GM21360 (cell line): ENCODE results near the gene ZNF273.
"Not testable (repeated sequence)": the region's sequence is repeated elsewhere in the genome, so short reads cannot be mapped to it uniquely, and the experiment has no call there.

ENCODE experiments used
- ATAC-seq: cut with Tn5 transposase; IDR thresholded peaks from one replicate; pipeline ENCODE4 v1.9.1; 2021; ENCODE audit warnings: mild to moderate bottlenecking, moderate library complexity; ENCODE audit not compliant: unreplicated experiment

Gene ZNF273

GRCh38 chr7:64888901-64889685, 14.0 kb upstream of the ZNF273 start:
- no peak for ATAC-seq

- ATAC-seq = no peak
Measured at GRCh38 chr7:64889686-64890162, 13.3 kb upstream of the ZNF273 start.

DNA sequence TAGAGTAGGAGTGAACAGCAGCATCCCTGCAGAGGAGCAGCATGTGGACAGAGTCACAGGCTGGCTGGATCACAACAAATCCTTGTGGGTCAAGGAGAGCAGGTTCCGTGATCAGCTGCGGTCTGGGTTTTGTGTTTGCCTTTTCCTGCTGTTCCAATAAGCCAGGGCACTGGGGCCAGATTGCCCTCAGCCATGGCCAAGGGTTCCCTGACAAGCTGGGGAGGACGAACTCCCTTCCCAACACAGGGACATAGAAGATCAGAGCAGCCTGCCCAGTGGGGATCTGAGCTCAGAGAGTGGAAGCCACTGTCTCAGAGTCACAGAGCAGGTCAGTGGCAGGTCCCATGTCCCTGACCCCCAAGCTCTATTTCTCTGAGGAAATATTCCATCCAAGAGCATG, 12.8 kb upstream of the ZNF273 start:
- ATAC-seq = not testable (repeated sequence)

DNA sequence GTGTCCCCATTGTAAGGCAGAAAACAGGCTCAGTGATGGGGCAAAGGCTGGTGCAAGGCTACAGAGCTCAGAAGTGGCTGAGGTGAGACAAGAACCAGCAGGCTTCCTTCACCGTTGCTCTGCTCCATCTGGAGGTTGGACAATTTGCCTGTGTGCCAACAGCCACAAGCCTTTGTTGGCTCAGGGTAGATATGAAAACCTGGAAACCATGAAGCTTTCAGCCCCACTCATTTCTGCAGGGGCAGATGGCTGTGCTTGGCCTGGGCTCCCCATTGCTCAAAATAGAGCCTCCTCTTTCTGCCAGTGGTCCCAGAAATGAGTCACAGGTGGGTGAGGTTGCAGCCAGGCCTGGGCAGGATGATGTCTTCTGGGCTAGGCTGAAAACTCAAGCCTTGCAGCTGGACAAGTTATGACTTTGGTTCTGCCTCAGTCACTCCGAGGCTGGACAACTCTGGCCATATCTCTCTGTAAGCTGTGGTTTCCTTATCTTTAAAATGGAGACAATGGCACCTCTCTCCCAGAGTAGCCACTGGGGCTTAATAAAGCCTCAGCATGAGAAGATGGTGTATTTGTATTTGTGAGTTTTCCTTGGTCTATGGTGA, 12.2 kb upstream of the ZNF273 start:
- no peak for ATAC-seq

DNA sequence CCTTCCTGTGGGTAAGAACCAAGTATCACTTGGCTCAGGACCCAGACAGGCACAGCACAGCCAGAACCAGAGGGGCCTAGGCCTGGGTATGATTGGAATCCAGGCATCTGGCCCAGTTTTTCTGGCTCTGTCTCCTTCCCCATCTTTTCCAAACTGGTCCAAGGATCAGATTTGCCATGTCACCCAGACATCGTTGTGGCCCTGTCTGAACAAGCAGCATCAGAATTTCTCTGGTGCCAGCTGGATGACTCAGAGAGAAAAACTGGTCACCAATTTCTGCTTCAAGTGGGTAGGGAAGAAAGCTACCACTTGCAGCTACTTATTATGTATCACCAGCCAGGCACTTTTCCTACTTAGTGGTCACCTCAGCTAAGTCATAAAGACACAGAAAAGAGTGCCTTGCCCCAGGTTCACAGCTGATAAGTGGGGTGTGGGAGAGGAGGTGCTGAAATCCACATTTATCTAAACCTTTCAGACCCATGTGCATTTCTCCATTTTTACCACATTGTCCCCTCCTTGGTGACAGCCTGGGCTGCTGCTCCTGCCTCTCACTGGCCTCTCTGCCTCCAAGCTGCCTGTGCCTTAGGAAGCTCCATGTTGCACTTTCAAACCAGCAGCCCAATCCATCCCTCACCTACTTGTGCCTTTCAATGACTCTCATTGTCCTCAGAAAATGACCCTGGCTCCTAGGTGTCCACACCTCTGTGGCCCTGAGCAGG, 11.6 kb upstream of the ZNF273 start:
- not testable (repeated sequence) for ATAC-seq

DNA sequence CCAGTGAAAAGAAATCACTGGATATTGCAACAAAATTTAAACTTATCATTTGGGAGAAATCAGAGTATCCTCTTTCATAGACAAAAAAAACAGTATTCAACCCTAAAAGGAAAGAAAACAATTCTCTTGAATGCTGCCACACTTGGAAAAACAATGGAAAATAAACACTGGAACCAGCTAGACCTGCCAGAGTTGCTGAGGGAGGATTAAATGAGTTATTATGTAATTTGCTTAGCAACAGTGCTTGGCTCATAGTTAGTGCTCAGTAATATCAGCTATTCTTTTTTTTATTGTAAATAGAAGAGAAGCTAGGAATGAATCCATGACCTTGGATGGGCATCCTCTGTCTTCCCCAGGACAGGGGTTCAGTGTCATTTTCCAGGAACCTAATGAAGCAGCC, 11.0 kb upstream of the ZNF273 start:
- no peak for ATAC-seq

GRCh38 chr7:64892666-64893309, 10.3 kb upstream of the ZNF273 start:
- ATAC-seq = no peak

GRCh38 chr7:64893401-64893800, 9.7 kb upstream of the ZNF273 start:
- ATAC-seq = no peak

GRCh38 chr7:64902461-64902805, 640 bp upstream of the ZNF273 start:
- not testable (repeated sequence) for ATAC-seq

DNA sequence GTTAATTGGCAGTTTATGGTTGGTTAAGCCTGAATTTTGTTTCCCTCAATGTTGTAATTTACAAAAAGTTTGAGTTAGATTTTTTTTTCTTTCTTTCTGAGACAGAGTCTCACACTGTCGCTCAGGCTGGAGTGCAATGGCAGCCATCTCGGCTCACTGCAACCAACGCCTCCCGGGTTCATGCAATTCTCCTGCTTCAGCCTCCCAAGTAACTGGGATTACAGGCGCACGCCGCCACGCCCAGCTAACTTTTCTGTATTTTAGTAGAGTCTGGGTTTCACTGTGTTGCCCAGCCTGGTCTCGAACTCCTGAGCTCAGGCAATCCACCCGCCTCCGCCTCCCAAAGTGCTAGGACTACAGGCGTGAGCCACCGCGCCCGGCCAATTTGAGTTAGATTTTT, 935 bp downstream of the ZNF273 start:
- ATAC-seq = no peak

DNA sequence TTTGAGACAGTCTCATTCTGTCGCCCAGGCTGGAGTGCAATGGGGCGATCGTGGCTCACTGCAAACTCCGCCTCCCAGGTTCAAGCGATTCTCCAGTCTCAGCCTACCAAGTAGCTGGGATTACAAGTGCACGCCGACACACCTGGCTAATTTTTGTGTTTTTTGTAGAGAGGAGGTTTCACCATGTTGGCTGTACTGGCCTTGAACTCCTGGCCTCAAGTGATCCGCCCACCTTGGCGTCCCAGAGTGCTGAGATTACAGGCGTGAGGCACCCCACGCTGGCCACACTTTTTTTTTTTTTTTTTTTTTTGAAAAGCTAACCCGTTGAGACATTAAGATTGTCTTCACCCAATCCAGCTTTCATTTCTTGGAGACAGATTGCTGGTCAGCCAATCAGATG, 2.1 kb downstream of the ZNF273 start:
- no peak for ATAC-seq

DNA sequence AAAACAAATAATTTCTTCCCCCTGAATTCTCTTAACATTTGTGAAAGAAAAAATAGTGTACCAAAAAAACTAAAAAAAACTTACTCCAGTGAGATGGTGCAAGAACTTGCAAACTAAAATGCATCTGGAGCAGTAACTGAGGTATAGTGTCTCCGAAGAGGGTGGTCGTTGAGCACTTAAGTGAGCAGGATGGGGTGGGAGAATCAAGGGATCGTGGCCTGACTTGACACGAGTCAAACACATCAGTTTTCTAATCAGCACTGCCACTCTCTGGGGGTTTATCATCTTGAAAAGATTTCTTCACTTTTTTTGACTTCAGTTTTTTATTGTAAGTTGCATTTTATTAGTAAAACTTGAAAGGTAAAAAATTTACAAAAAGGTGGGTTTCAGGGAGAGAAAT, 2.5 kb downstream of the ZNF273 start:
- ATAC-seq = no peak

GRCh38 chr7:64907641-64908326, 4.7 kb downstream of the ZNF273 start:
- no peak for ATAC-seq

GRCh38 chr7:64908358-64908757, 5.3 kb downstream of the ZNF273 start:
- no peak for ATAC-seq

DNA sequence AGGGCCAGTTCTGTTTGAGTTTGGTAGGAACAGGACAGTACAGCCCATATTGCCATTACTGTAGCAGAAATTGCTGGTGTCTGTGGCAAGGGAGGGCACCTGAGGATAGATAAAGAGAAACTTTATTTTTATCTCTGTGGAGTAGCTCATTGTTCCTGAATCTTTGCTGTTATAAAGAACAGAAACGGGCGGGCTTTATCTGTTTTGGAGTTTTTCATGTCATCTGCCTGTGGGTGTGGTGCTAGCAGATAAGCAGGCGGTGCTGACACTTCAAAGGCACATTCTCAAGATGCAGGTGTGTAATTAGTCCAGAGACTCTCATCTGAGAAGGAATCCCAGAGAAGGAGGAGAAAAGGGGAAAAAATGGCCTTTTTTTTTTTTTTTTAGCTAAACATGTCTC, 11.5 kb downstream of the ZNF273 start:
- no peak for ATAC-seq

DNA sequence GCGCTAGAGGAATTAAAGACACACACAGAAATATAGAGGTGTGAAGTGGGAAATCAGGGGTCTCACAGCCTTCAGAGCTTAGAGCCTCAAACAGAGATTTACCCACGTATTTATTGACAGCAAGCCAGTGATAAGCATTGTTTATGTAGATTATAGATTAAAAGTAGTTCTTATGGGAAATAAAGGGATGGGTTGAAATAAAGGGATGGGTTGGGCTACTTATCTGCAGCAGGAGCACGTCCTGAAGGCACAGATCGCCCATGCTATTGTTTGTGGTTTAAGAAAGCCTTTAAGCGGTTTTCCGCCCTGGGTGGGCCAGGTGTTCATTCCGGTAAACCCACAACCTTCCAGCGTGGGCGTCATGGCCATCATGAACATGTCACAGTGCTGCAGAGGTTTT, 12.2 kb downstream of the ZNF273 start:
- not testable (repeated sequence) for ATAC-seq

- not testable (repeated sequence) for ATAC-seq
Measured at GRCh38 chr7:64928252-64929187, 25.4 kb downstream of the ZNF273 start.

GRCh38 chr7:64934478-64934877, 31.4 kb downstream of the ZNF273 start:
- ATAC-seq = no peak

GRCh38 chr7:64938540-64938939, 35.5 kb downstream of the ZNF273 start:
- ATAC-seq = no peak

GRCh38 chr7:64940021-64940420, 36.9 kb downstream of the ZNF273 start:
- not testable (repeated sequence) for ATAC-seq
